Ovary (tissue), 9 donors: ENCODE results near the gene MEF2C. TPM values are rescaled to one million over a fixed set of nuclear protein-coding genes. Genes with fewer than 3 reads are reported as not detected.

Experiments
- DNase-seq, 5 donors: peaks; one replicate each; pipeline ENCODE4 v3.0.0-alpha.2; 2019 to 2020
- H3K27ac ChIP-seq, 2 donors: fragments of 200-600 bp; one replicate each; pipeline versions ENCODE4 v1.5.1 to v1.8.0; 2019 to 2022
- H3K27me3 ChIP-seq: fragments of 200-600 bp; one replicate; pipeline ENCODE4 v1.8.0; 2022
- H3K36me3 ChIP-seq: fragments of 200-600 bp; sonication (generic); one replicate; pipeline ENCODE4 v1.5.1; 2019
- H3K4me1 ChIP-seq: one replicate; pipeline ENCODE4 v1.8.1; 2013; ENCODE audit warnings: mild to moderate bottlenecking, moderate library complexity; ENCODE audit not compliant: insufficient read depth
- H3K4me3 ChIP-seq: fragments of 200-600 bp; sonication (generic); one replicate; pipeline ENCODE4 v1.5.1; 2017
- H3K9me3 ChIP-seq, 2 donors: fragments of 200-600 bp in 1 of 2; sonication (generic) in 1 of 2; one replicate each; pipeline versions ENCODE4 v1.5.1 to v1.8.1; 2013 to 2019; ENCODE audit warnings: mild to moderate bottlenecking in 1 of 2, moderate library complexity in 1 of 2
- EP300 ChIP-seq: sonication (generic); formaldehyde crosslinking; IDR thresholded peaks from one replicate; pipeline ENCODE4 v1.6.1; 2017; ENCODE audit warnings: antibody characterized with exemption
- POLR2A ChIP-seq: fragments of 450-650 bp; IDR thresholded peaks from one replicate; pipeline ENCODE4 v1.6.1; 2017; ENCODE audit warnings: antibody characterized with exemption, mild to moderate bottlenecking, moderate library complexity
- WGBS, 3 donors: extraction: QIAGEN DNeasy Blood & Tissue Kit in 1 of 3; methylation state at CpG; one replicate each; pipeline versions ENCODE4 v1.1.5 to v1.1.7; 2013 to 2017; 5-methylcytosine and 5-hydroxymethylcytosine counted together
- intact Hi-C, 4 donors: fragments of 100-400 bp; cut with DNase I; formaldehyde crosslinking; loops; one replicate each; pipeline versions ENCODE4 v1.11.0 to v1.15.1; 2022 to 2023
- polyA plus RNA-seq, 2 donors: library from polyadenylated mRNA; stranded (reverse); fragments of 200-250 nt in 1 of 2; fragments of 350-450 nt in 1 of 2; fragmentation: Illumina TruSeq in 1 of 2; extraction: RNeasy Lipid Tissue Mini Kit (QIAGEN cat#74804) in 1 of 2; gene quantifications; one replicate each; pipeline ENCODE4 v1.2.3, GENCODE V29; 2013 to 2014
- total RNA-seq, 7 donors: library from RNA; depleted of rRNA in 2 of 7; stranded (reverse); fragments of >200 nt in 2 of 7; fragmentation: NEBNext Ultra II Directional in 3 of 7; extraction: Animal tissue kit (Norgen Biotek cat#: 25700) in 3 of 7; gene quantifications; one replicate each; pipeline versions ENCODE4 v1.1.0 to v1.2.4, GENCODE V29; 2016 to 2023
- TF ChIP-seq, protein P1 (sequence below), 3 donors: fragments of 450-650 bp in 2 of 3; fragments of 200-600 bp in 1 of 3; IDR thresholded peaks; one replicate each; pipeline versions ENCODE4 v1.5.1 to v1.8.0; 2016 to 2022; ENCODE audit warnings: antibody characterized with exemption in 3 of 3, mild to moderate bottlenecking in 1 of 3
- donor health status: DM: no; HTN: no; CAD: no; lungs with moderate emphysema.
- donor health status: DM: no; HTN: no; CAD: no.
- donor health status: Bipolar disorder and iron deficiency.
- donor health status: DM: yes; HTN: yes; CAD: no.
- donor health status: DM: no; HTN: no; CAD: no.
- donor health status: DM: yes; HTN: yes; CAD: no.

The MEF2C gene
- total and polyA plus RNA-seq, 9 donors: 27.2 to 91.4 (median 73.8) TPM

DNA sequence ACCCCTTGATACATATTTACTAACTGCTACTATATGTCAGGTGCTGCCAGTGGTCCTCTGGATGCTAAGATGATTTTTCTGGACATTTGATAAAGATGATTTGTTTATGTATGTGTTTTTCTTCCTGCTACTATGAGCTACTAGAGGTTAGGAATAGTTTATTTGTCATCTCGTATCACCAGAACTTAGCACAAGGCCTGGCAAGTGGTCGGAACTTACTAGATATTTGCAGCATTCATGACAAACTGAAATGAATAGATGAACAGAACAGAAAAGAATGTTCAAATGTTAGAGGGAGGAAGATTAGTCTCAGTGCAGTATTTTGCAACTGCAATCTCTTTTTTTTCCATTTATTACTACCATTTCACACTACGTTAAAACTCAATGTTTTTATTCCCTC is 114.6 kb downstream of the MEF2C start:
- no peak overlapping the region for H3K4me3 ChIP-seq
- WGBS, 3 donors: 67 to 92% (median 82%) methylated on average over 3 of the region's 3 CpGs
- TF ChIP-seq POLR2A (no peak), EP300 (no peak)
- TF ChIP-seq, protein P1, sequence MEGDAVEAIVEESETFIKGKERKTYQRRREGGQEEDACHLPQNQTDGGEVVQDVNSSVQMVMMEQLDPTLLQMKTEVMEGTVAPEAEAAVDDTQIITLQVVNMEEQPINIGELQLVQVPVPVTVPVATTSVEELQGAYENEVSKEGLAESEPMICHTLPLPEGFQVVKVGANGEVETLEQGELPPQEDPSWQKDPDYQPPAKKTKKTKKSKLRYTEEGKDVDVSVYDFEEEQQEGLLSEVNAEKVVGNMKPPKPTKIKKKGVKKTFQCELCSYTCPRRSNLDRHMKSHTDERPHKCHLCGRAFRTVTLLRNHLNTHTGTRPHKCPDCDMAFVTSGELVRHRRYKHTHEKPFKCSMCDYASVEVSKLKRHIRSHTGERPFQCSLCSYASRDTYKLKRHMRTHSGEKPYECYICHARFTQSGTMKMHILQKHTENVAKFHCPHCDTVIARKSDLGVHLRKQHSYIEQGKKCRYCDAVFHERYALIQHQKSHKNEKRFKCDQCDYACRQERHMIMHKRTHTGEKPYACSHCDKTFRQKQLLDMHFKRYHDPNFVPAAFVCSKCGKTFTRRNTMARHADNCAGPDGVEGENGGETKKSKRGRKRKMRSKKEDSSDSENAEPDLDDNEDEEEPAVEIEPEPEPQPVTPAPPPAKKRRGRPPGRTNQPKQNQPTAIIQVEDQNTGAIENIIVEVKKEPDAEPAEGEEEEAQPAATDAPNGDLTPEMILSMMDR (IDR thresholded peaks at IDR 0.05): no peak
- no peaks in the 10 kb centered on the region for H3K36me3 ChIP-seq
- no peak for DNase-seq
- H3K27me3 ChIP-seq: no peaks in the 10 kb centered on the region
- H3K4me1 ChIP-seq: peaks cover 4% of the 10 kb centered on the region
- no peaks in the 10 kb centered on the region for H3K9me3 ChIP-seq
- intact Hi-C loops: no loop called here
- H3K27ac ChIP-seq: no peak overlapping the region

DNA sequence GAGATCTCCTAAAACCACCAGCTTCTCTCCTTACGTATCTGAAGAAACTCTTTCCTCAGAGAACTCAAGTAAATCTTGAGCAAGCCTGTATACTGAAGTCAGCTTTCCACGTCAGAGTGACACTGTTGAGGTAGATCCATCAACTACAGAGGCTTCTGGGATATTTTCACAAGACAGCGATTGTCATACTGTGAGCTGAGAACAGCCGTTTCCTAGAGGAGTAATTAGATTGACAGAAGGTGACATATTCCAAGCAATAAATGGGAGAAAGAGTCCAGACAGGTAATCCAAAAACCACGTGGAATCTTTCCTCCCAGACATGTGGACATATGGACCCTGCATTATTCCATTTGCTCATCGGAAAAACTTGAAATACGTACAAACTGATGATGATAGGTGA is 117.2 kb downstream of the MEF2C start:
- TF ChIP-seq EP300 (no peak), POLR2A (no peak)
- TF ChIP-seq, protein P1 (IDR thresholded peaks at IDR 0.05): no peak
- intact Hi-C loops: no loop called here

DNA sequence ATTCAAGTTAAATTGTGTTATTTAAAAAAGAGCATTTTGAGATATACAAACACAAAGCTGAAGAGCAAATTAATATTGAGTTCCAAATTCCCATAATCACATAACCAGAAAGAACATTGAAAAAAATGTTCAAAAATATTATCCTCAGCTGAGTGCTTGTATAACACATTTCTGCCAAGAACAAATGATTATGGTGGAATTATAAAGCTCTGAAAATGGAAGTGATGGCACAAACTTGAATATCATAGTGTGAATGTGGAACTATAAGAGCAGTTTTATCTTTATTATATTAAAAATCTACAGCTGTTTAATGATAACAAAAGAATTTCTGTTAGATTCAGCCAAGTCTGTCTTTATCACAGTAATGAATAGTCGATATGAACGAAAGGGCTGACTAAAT is 117.8 kb downstream of the MEF2C start:
- Histone ChIP-seq H3K4me3 (no peak overlapping the region), H3K27me3 (no peaks in the 10 kb centered on the region), H3K4me1 (peaks cover 4% of the 10 kb centered on the region), H3K27ac (no peak overlapping the region), H3K36me3 (no peaks in the 10 kb centered on the region), H3K9me3 (no peaks in the 10 kb centered on the region)
- WGBS, 3 donors: 34 to 38% (median 35%) methylated on average over 2 of the region's 2 CpGs
- TF ChIP-seq, protein P1 (IDR thresholded peaks at IDR 0.05): no peak
- TF ChIP-seq EP300 (no peak), POLR2A (no peak)
- no peak for DNase-seq
- intact Hi-C loops: no loop called here

More for the DNA sequence above, 117.2 kb downstream of the MEF2C start:
- WGBS, 3 donors: 95 to 97% (median 95%) methylated on average over 7 of the region's 7 CpGs
- Histone ChIP-seq H3K4me3 (no peak overlapping the region), H3K9me3 (no peaks in the 10 kb centered on the region), H3K27ac (no peak overlapping the region), H3K4me1 (peaks cover 4% of the 10 kb centered on the region), H3K27me3 (no peaks in the 10 kb centered on the region), H3K36me3 (no peaks in the 10 kb centered on the region)
- no peak for DNase-seq

DNA sequence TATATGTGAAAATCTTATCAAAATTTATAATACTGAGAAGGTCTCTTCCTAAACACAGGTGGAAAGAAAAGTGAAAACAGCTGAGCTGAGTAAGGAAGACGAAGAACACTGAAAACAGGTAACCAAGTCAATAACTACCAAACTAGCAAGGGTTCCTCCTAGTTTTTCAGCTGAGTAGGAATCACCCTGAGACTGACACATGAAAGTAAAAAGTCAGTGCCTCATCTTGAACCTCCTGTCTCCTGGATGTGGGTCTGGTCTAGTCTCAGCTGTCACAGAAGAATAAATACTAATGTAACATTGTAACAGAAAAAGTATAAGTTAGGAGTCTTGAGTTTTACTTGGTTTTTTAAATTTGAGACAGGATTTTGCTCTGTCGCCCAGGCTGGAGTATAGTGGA is 121.0 kb downstream of the MEF2C start:
- peaks cover 13% of the 10 kb centered on the region for H3K4me1 ChIP-seq
- TF ChIP-seq, protein P1 (IDR thresholded peaks at IDR 0.05): no peak
- TF ChIP-seq POLR2A (no peak), EP300 (no peak)
- H3K27ac ChIP-seq: peak overlapping the region in 1 of 2 donors; percentile 0
- no peaks in the 10 kb centered on the region for H3K27me3 ChIP-seq
- H3K36me3 ChIP-seq: no peaks in the 10 kb centered on the region
- H3K9me3 ChIP-seq: no peaks in the 10 kb centered on the region
- no peak overlapping the region for H3K4me3 ChIP-seq
- 93 to 98% (median 94%) methylated on average over 2 of the region's 2 CpGs for WGBS, 3 donors
- intact Hi-C loops: no loop called here
- DNase-seq: no peak
